LHCN-M2 (cell line): ENCODE measurements around the gene LMTK3. TPM values are rescaled to one million over a fixed set of nuclear protein-coding genes. Genes with fewer than 3 reads are reported as not detected.
"Not testable (repeated sequence)": the region's sequence is repeated elsewhere in the genome, so short reads cannot be mapped to it uniquely, and the experiment has no call there.

Experiments used
- DNase-seq: peaks from one replicate; pipeline ENCODE4 v3.0.0-alpha.2; 2012; ENCODE audit warnings: low read depth
- total RNA-seq: library from RNA; depleted of rRNA; stranded (reverse); fragments of >200 nt; gene quantifications from 2 replicates; pipeline ENCODE4 v1.2.3, GENCODE V29; 2014

LMTK3 gene
- total RNA-seq, 1 experiment from 2014 or later: 0.06 TPM

GRCh38 chr19:48487948-48488347 is 23.7 kb downstream of the LMTK3 start:
- DNase-seq: peak; percentile 86

- DNase-seq: no peak
These were observed 24.1 kb downstream of the LMTK3 start for GRCh38 chr19:48487544-48487943.

GRCh38 chr19:48486706-48487105 is 24.9 kb downstream of the LMTK3 start:
- not testable (repeated sequence) for DNase-seq

GRCh38 chr19:48484931-48485612 is 26.6 kb downstream of the LMTK3 start:
- DNase-seq: no peak

- DNase-seq: no peak
These were observed 27.3 kb downstream of the LMTK3 start for GRCh38 chr19:48484247-48484893.

GRCh38 chr19:48483301-48483700 is 28.3 kb downstream of the LMTK3 start:
- DNase-seq: no peak

- DNase-seq: peak; percentile 91
These were observed 29.6 kb downstream of the LMTK3 start for GRCh38 chr19:48481846-48482639.

GRCh38 chr19:48480558-48481500 is 30.8 kb downstream of the LMTK3 start:
- no peak for DNase-seq

GRCh38 chr19:48480183-48480557 is 31.5 kb downstream of the LMTK3 start:
- no peak for DNase-seq

- DNase-seq: no peak
These were observed 31.9 kb downstream of the LMTK3 start for GRCh38 chr19:48479686-48480085.

- no peak for DNase-seq
These were observed 33.0 kb downstream of the LMTK3 start for GRCh38 chr19:48478339-48479256.

- DNase-seq: no peak
These were observed 33.8 kb downstream of the LMTK3 start for GRCh38 chr19:48477698-48478338.

- no peak for DNase-seq
These were observed 34.5 kb downstream of the LMTK3 start for GRCh38 chr19:48477067-48477685.

GRCh38 chr19:48476176-48476575 is 35.5 kb downstream of the LMTK3 start:
- no peak for DNase-seq

GRCh38 chr19:48475369-48476068 is 36.1 kb downstream of the LMTK3 start:
- no peak for DNase-seq

GRCh38 chr19:48474084-48474592 is 37.5 kb downstream of the LMTK3 start:
- DNase-seq: no peak

- no peak for DNase-seq
These were observed 38.3 kb downstream of the LMTK3 start for GRCh38 chr19:48473161-48473966.

- DNase-seq: no peak
These were observed 39.8 kb downstream of the LMTK3 start for GRCh38 chr19:48471836-48472235.
